K562 (cell line): ENCODE data around the gene MIEN1. TPM values are rescaled to one million over a fixed set of nuclear protein-coding genes. Genes with fewer than 3 reads are reported as not detected.
A peak's percentile ranks its signal among the peaks of the same experiment; 100 is the strongest.
"Not testable (repeated sequence)": the region's sequence is repeated elsewhere in the genome, so short reads cannot be mapped to it uniquely, and the experiment has no call there.

Experiments used
- ATAC-seq: fragments of 200-7000 bp; cut with Tn5 transposase; 3 replicates; pipeline ENCODE4 v1.9.1; 2020; ENCODE audit warnings: moderate library complexity
- BruUV-seq: library from RNA; stranded (reverse); fragments of 400-500 nt; replicated peaks from 2 replicates; lab custom pipeline; 2021; lab: Mats Ljungman, UMichigan
- CTCF ChIA-PET: fragments of 300-600 bp; formaldehyde crosslinking; extraction: SDS; loops from one replicate; lab custom pipeline; 2021; ENCODE audit warnings: low intra/inter-chr PET ratio; lab: Yijun Ruan, JAX
- POLR2A ChIA-PET: fragments of 300-600, 350-650 bp; sonication (Branson Sonifier 250); formaldehyde crosslinking; extraction: SDS; loops from one replicate; lab custom pipeline; 2021; ENCODE audit warnings: antibody characterized with exemption, inconsistent platforms; lab: Yijun Ruan, JAX
- DNase-seq, 4 experiments: peaks; one replicate each; pipeline versions ENCODE4 v3.0.0 to v3.0.0-alpha.2; 2011 to 2018; ENCODE audit warnings: low spot score in 3 of 4, mixed read lengths in 3 of 4; ENCODE audit errors: extremely low read depth in 1 of 4
- FAIRE-seq: peaks from 2 replicates; lab custom pipeline; 2011; peaks lifted over from hg19 to GRCh38; lab: Jason Lieb, UNC
- H2AFZ ChIP-seq: 2 replicates; pipeline ENCODE4 v1.6.0; 2011; ENCODE audit warnings: low read depth, low read length, control low read depth, inconsistent platforms
- H3K27ac ChIP-seq: fragments of 200-600 bp; 3 replicates; pipeline ENCODE4 v1.8.0; 2011; ENCODE audit warnings: low read depth, mild to moderate bottlenecking, control low read depth, inconsistent platforms, low read length, moderate library complexity, mixed read lengths; ENCODE audit errors: extremely low read depth
- H3K27me3 ChIP-seq, 2 experiments: fragments of 300-600 bp in 1 of 2; 2 replicates in 1 of 2; 3 replicates in 1 of 2; pipeline versions ENCODE4 v1.6.0 to v1.8.0; 2011; ENCODE audit warnings: inconsistent platforms in 2 of 2, low read length in 2 of 2, mild to moderate bottlenecking in 1 of 2, mixed read lengths in 1 of 2, moderate library complexity in 1 of 2; ENCODE audit not compliant: control insufficient read depth in 2 of 2, insufficient read depth in 2 of 2
- H3K36me3 ChIP-seq: fragments of 300-600 bp; 3 replicates; pipeline ENCODE4 v1.8.0; 2011; ENCODE audit warnings: mild to moderate bottlenecking, low read length, inconsistent platforms; ENCODE audit not compliant: control insufficient read depth, insufficient read depth
- H3K4me1 ChIP-seq, 2 experiments: fragments of 200-600 bp in 1 of 2; replicated peaks in 1 of 2; 2 replicates in 1 of 2; 3 replicates in 1 of 2; pipeline versions ENCODE4 v1.5.1 to v1.8.0; 2011; ENCODE audit warnings: inconsistent platforms in 2 of 2, low read length in 2 of 2, mild to moderate bottlenecking in 1 of 2, mixed read lengths in 1 of 2, moderate library complexity in 1 of 2; ENCODE audit not compliant: control insufficient read depth in 2 of 2, insufficient read depth in 2 of 2
- H3K4me2 ChIP-seq: 2 replicates; pipeline ENCODE4 v1.6.1; 2011; ENCODE audit warnings: low read length, control low read depth, inconsistent platforms, mixed read lengths; ENCODE audit not compliant: insufficient read depth
- H3K4me3 ChIP-seq: fragments of 200-600 bp; sonication (generic), shearing (Covaris generic); 2 replicates; pipeline ENCODE4 v1.5.1; 2016; ENCODE audit warnings: control low read depth, inconsistent platforms
- H3K79me2 ChIP-seq: fragments of 200-600 bp; 3 replicates; pipeline ENCODE4 v1.8.0; 2011; ENCODE audit warnings: low read length, inconsistent platforms; ENCODE audit not compliant: control insufficient read depth, insufficient read depth
- H3K9ac ChIP-seq, 2 experiments: 2 replicates each; pipeline versions ENCODE4 v1.6.0 to v1.6.1; 2011; ENCODE audit warnings: low read depth in 2 of 2, low read length in 2 of 2, control low read depth in 1 of 2, inconsistent platforms in 1 of 2, mild to moderate bottlenecking in 1 of 2, mixed read lengths in 1 of 2; ENCODE audit not compliant: insufficient read depth in 1 of 2
- H3K9me1 ChIP-seq: one replicate; pipeline ENCODE4 v1.6.0; 2011; ENCODE audit warnings: inconsistent platforms, mild to moderate bottlenecking, low read length, moderate library complexity; ENCODE audit not compliant: control insufficient read depth, insufficient read depth
- H3K9me3 ChIP-seq: replicated peaks from 2 replicates; pipeline ENCODE4 v1.5.1; 2011; ENCODE audit warnings: low read depth, low read length, inconsistent platforms; ENCODE audit not compliant: control insufficient read depth, insufficient read depth
- H4K20me1 ChIP-seq: replicated peaks from 2 replicates; pipeline ENCODE4 v1.6.1; 2011; ENCODE audit warnings: low read length, inconsistent platforms, mixed read lengths; ENCODE audit not compliant: control insufficient read depth, insufficient read depth
- BMI1 ChIP-seq: fragments of 150-350 bp; IDR thresholded peaks from 2 replicates; pipeline ENCODE4 v1.6.1; 2014; ENCODE audit warnings: low read length
- BRD4 ChIP-seq: fragments of 200-600 bp; sonication (generic); IDR thresholded peaks from 2 replicates; pipeline ENCODE4 v1.6.1; 2017; ENCODE audit warnings: inconsistent platforms
- POLR2AphosphoS5 ChIP-seq: IDR thresholded peaks from 2 replicates; pipeline ENCODE4 v1.6.1; 2011; ENCODE audit warnings: mild to moderate bottlenecking, low read depth, low read length, moderate library complexity; ENCODE audit not compliant: control insufficient read depth, insufficient read depth
- POLR2G ChIP-seq: fragments of 200-400 bp; formaldehyde crosslinking; IDR thresholded peaks from 2 replicates; pipeline ENCODE4 v1.6.1; 2017; ENCODE audit warnings: low read depth, mild to moderate bottlenecking, antibody characterized with exemption, low read length, moderate library complexity
- RBFOX2 ChIP-seq: fragments of 200-400 bp; formaldehyde crosslinking; IDR thresholded peaks from 2 replicates; pipeline ENCODE4 v1.6.1; 2017; ENCODE audit warnings: low read depth, mild to moderate bottlenecking, low read length, moderate library complexity
- RFX1 ChIP-seq: fragments of 450-650 bp; IDR thresholded peaks from 2 replicates; pipeline ENCODE4 v1.6.1; 2016; ENCODE audit warnings: mild to moderate bottlenecking, moderate library complexity
- ZNF436 ChIP-seq: fragments of 250-450, 450-650 bp; sonication (Bioruptor Pico); formaldehyde crosslinking; IDR thresholded peaks from 2 replicates; pipeline ENCODE4 v1.7.0; 2020; ENCODE audit warnings: mild to moderate bottlenecking
- WGBS: fragments of 100-300 bp; shearing (Covaris generic); methylation state at CpG from one replicate; pipeline ENCODE4 v1.1.6; 2016; ENCODE audit warnings: low coverage, mixed read lengths; ENCODE audit not compliant: insufficient coverage; ENCODE audit errors: missing lambda C conversion rate; 5-methylcytosine and 5-hydroxymethylcytosine counted together
- in situ Hi-C: fragments of 300-500 bp; cut with MboI; formaldehyde crosslinking; loops from 4 replicates; pipeline ENCODE4 v1.15.0; 2018; ENCODE audit warnings: inconsistent platforms, mixed read lengths
- intact Hi-C: fragments of 100-400 bp; cut with micrococcal nuclease; formaldehyde crosslinking; loops from 2 replicates; pipeline ENCODE4 v1.14.2; 2022
- polyA plus RNA-seq, 8 experiments: library from polyadenylated mRNA; depleted of rRNA in 4 of 8; stranded (reverse) in 5 of 8; unstranded in 3 of 8; fragments of >200 nt; fragmentation: Nextera tagmentation in 2 of 8; fragmentation: Illumina TruSeq in 1 of 8; extraction: Ambion mirVana in 2 of 8; extraction: Trizol in 1 of 8; gene quantifications; 2 replicates each; pipeline versions ENCODE4 v1.2.1 to v1.2.3, GENCODE V29; 2011 to 2014; ENCODE audit warnings: inconsistent platforms in 1 of 8, missing spikeins in 1 of 8
- total RNA-seq, 7 experiments: library from RNA; depleted of rRNA in 6 of 7; stranded (reverse); fragments of >200 nt in 6 of 7; fragmentation: Illumina TruSeq in 2 of 7; extraction: Trizol in 2 of 7; gene quantifications; 2 replicates each; pipeline versions ENCODE4 v1.2.1 to v1.2.3, GENCODE V29; 2011 to 2021; ENCODE audit warnings: low replicate concordance in 1 of 7
- TF ChIP-seq, protein P1 (sequence below): sonication (generic); formaldehyde crosslinking; IDR thresholded peaks from 2 replicates; pipeline ENCODE4 v1.8.1; 2023; ENCODE audit warnings: missing genetic modification reagents, mild to moderate bottlenecking, borderline replicate concordance

The MIEN1 gene
- total and polyA plus RNA-seq, 9 of the 15 experiments (the other 6 are each of a cell fraction or from before 2014, with no cell fraction given) = 61.3 to 142 (median 78.9) TPM

DNA sequence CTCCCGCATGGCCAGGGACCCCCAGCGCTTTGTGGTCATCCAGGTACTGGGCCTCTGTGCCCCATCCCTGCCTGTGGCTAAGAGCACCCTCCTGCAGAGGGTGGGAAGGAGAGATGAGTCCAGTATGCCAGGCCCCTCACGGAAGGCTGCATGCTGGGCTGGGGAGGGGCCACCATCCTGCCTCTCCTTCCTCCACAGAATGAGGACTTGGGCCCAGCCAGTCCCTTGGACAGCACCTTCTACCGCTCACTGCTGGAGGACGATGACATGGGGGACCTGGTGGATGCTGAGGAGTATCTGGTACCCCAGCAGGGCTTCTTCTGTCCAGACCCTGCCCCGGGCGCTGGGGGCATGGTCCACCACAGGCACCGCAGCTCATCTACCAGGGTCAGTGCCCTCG lies 3.7 kb downstream of the MIEN1 start:
- no peak overlapping the region for H2AFZ ChIP-seq
- FAIRE-seq (no peak), ATAC-seq (no peak), DNase-seq (no peak)
- peak overlapping the region in 1 of 2 experiments; percentile 77; a peak in 2 of 4 replicates for H3K9ac ChIP-seq
- CTCF ChIA-PET = no interaction called here
- in situ Hi-C loops = no loop called here
- WGBS = 88% methylated on average over 8 of the region's 9 CpGs
- no peaks in the 10 kb centered on the region for H4K20me1 ChIP-seq
- BruUV-seq = no TSS peak
- H3K4me2 ChIP-seq = no peak overlapping the region
- no peak overlapping the region for H3K27ac ChIP-seq
- peaks cover 14% of the 10 kb centered on the region for H3K79me2 ChIP-seq
- H3K36me3 ChIP-seq = peaks cover 22% of the 10 kb centered on the region; the same call in 1 of the 3 replicates
- POLR2A ChIA-PET = no interaction called here
- TF ChIP-seq POLR2G (peak; percentile 43; the same call in 1 of the 2 replicates), RFX1 (no peak), POLR2AphosphoS5 (0 out of 2 replicates have a peak, but pooled peaks have one; percentile 12), ZNF436 (CRISPR knock-in tag) (no peak), BMI1 (no peak), RBFOX2 (peak; percentile 51; the same call in 1 of the 2 replicates), BRD4 (no peak)
- TF ChIP-seq, protein P1, sequence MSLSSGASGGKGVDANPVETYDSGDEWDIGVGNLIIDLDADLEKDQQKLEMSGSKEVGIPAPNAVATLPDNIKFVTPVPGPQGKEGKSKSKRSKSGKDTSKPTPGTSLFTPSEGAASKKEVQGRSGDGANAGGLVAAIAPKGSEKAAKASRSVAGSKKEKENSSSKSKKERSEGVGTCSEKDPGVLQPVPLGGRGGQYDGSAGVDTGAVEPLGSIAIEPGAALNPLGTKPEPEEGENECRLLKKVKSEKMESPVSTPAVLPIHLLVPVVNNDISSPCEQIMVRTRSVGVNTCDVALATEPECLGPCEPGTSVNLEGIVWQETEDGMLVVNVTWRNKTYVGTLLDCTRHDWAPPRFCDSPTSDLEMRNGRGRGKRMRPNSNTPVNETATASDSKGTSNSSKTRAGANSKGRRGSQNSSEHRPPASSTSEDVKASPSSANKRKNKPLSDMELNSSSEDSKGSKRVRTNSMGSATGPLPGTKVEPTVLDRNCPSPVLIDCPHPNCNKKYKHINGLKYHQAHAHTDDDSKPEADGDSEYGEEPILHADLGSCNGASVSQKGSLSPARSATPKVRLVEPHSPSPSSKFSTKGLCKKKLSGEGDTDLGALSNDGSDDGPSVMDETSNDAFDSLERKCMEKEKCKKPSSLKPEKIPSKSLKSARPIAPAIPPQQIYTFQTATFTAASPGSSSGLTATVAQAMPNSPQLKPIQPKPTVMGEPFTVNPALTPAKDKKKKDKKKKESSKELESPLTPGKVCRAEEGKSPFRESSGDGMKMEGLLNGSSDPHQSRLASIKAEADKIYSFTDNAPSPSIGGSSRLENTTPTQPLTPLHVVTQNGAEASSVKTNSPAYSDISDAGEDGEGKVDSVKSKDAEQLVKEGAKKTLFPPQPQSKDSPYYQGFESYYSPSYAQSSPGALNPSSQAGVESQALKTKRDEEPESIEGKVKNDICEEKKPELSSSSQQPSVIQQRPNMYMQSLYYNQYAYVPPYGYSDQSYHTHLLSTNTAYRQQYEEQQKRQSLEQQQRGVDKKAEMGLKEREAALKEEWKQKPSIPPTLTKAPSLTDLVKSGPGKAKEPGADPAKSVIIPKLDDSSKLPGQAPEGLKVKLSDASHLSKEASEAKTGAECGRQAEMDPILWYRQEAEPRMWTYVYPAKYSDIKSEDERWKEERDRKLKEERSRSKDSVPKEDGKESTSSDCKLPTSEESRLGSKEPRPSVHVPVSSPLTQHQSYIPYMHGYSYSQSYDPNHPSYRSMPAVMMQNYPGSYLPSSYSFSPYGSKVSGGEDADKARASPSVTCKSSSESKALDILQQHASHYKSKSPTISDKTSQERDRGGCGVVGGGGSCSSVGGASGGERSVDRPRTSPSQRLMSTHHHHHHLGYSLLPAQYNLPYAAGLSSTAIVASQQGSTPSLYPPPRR (CRISPR knock-in tag) = no peak
- no peaks in the 10 kb centered on the region for H3K27me3 ChIP-seq
- H3K9me1 ChIP-seq = no peaks in the 10 kb centered on the region
- intact Hi-C loops = no loop called here
- H3K4me1 ChIP-seq = peaks cover 13 to 53% of the 10 kb centered on the region in 2 experiments; a peak in 4 of 5 replicates
- no peak overlapping the region for H3K4me3 ChIP-seq
- no peaks in the 10 kb centered on the region for H3K9me3 ChIP-seq

DNA sequence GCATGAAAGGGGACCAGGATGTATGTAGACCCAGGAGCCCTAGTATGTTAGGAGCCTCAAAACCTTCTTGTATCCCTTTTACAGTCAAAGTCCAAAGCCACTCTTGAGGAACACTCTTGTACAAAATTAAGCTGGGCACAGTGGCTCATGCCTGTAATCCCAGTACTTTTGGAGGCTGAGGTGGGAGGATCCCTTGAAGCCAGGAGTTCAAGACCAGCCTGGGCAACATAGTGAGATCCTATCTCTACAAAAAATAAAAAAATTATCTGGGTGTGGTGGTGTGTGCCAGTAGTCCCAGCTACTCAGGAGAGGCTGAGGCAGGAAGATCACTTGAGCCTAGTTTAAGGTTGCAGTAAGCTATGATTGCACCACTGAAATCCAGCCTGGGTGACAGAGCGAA lies 4.4 kb downstream of the MIEN1 start:
- H3K4me3 ChIP-seq, CTCF ChIA-PET, ATAC-seq, H3K4me2 ChIP-seq, H3K9me3 ChIP-seq, H3K9me1 ChIP-seq, BruUV-seq, H3K27me3 ChIP-seq, DNase-seq, intact Hi-C loops, in situ Hi-C loops, H4K20me1 ChIP-seq, H3K27ac ChIP-seq, FAIRE-seq, H2AFZ ChIP-seq: not testable (repeated sequence)
- Histone ChIP-seq H3K79me2 (peaks cover 14% of the 10 kb centered on the region), H3K4me1 (peaks cover 13 to 53% of the 10 kb centered on the region in 2 experiments; a peak in 4 of 5 replicates), H3K9ac (peak overlapping the region in 1 of 2 experiments; percentile 53; a peak in 2 of 4 replicates), H3K36me3 (peaks cover 22% of the 10 kb centered on the region; the same call in 1 of the 3 replicates)
- 93% methylated on average over 1 of the region's 1 CpG for WGBS
- POLR2A ChIA-PET = interaction anchor here (1.6 kb wide), 1 partner anchor 26 kb away, joined by 6 read pairs; the partner anchor contains the start of gene ERBB2
